GM18508 (cell line): ENCODE results near the gene CEND1.

Source experiments
- ATAC-seq: cut with Tn5 transposase; IDR thresholded peaks from one replicate; pipeline ENCODE4 v1.9.1; 2021; ENCODE audit warnings: moderate number of reproducible peaks; ENCODE audit not compliant: insufficient read depth, unreplicated experiment

The CEND1 gene

DNA sequence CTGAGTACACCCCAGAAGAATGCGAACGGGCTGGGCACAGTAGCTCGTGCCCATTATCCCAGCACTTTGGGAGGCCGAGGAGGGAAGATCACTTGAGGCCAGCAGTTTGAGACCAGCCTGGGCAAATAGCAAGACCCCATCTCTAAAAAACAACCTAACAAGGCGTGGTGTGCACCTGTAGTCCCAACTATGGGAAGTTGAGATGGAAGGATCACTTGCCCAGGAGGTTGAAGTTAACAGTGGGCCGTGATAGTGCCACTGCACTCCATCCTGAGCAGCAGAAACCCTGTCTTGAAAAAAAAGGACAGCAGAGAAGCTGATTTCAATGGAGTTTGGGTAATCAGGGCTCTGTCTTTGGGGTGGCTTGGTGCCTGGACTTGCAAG, 23.2 kb upstream of the CEND1 start:
- no peak for ATAC-seq

DNA sequence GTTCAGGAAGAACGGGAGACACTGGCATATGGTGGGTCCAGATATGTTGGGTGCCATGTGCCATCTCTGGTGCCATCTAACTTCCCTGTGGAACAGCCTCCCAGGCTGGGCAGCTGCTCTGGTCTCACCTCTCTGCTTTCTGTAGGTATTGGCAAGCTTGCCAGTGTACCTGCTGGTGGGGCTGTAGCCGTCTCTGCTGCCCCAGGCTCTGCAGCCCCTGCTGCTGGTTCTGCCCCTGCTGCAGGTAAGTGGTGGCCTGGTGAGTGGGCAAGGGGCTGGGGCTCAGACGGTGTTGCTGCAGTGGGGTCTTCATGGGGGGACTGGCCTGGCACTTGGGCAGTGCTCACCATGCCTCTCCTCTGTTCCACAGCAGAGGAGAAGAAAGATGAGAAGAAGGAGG, 22.5 kb upstream of the CEND1 start:
- ATAC-seq = no peak

DNA sequence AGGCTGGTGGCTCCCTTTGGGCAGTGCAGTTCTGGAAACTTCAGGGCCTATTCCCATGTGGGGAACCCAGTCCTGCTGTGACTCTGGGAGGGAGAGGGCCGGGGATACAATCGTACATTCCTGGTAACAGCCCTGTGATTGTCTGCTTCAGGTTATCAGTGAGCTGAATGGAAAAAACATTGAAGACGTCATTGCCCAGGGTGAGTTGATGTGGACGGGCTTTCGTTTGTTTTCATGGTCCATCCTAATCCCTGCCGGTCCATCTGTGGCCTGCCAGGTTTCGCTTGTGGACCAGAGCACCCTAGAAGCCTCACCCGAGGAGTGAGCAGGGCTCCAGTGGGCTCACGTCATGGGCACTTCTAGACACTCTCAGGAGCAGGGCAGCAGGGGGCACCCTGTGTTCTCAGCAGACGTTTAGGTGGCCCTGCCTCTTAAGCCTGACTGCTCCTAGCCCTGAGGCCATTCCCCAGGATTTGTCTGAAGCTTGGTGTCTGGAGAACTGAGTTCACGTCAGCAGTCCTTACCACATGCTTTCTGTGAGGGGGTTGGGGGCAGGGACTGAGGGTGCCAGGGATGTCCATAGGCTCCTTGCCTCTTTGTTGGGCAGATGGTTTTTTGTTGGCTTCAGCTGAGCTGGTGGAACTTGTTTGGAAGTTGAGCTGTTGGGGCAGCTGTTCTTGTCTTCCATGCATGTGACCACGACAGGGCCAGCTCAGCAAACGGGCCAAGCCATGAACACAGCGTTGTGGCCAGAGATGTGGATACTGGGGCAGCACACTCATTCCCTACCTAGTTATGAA, 21.8 kb upstream of the CEND1 start:
- ATAC-seq = no peak

DNA sequence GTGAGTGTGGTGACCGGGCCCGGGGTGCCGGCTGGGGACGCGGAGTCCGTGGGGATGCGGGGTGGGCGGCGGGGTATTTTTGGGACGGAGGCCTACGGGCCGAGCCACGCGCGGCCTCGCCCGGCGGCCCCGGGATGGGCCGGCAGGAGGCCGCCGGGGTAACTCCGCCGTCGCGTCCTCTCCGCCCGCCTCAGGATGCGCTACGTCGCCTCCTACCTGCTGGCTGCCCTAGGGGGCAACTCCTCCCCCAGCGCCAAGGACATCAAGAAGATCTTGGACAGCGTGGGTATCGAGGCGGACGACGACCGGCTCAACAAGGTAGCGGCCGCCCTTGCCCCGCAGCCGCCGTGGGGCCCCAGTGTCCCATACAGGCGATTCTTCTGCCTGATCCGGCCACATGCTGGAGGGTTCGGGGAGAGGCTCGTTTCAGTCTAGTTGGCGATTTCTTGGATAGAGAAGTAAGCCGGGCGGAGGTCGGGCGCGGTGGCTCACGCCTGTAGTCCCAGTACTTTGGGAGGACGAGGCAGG, 20.2 kb upstream of the CEND1 start:
- no peak for ATAC-seq

DNA sequence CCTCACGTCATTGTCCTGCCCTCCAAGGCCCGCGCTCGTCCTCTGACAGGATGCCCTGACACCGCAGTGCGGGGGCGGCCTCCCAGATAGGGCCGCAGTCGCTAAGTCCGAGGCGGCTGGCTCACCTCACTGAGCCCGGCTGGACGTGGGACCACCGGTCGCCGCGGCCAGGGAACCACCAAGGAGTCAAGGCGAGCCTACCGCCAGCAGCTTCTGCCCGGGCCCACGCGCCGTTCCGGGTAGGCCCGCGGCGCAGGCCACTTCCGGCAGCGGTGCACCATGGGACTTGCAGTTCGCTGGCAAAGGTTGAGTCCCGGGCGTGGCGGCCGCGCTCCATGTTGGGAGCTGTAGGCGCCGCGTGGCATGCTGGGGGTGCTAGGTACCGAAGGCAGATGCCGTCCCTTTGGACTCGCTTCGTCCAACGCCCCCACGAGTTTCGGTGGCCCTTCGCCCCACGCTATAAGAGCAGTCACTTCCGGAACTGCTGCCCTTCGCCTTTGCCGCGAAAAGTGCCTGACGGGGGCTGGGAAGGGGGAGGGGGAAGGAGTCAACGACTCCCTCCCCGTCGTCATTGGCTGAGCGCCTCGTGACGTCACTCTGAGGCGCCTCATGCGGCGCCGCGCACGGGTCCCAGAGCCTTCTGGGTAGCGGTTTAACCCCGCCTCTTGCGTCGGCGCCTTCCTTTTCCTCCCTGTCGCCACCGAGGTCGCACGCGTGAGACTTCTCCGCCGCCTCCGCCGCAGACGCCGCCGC, 19.6 kb upstream of the CEND1 start, which contains the start of gene RPLP2:
RPLP2 (plus strand) TSS at position 681 of the 753 bp plus-strand sequence. CDS start 268 bp downstream, outside the sequence.
- no peak for ATAC-seq

DNA sequence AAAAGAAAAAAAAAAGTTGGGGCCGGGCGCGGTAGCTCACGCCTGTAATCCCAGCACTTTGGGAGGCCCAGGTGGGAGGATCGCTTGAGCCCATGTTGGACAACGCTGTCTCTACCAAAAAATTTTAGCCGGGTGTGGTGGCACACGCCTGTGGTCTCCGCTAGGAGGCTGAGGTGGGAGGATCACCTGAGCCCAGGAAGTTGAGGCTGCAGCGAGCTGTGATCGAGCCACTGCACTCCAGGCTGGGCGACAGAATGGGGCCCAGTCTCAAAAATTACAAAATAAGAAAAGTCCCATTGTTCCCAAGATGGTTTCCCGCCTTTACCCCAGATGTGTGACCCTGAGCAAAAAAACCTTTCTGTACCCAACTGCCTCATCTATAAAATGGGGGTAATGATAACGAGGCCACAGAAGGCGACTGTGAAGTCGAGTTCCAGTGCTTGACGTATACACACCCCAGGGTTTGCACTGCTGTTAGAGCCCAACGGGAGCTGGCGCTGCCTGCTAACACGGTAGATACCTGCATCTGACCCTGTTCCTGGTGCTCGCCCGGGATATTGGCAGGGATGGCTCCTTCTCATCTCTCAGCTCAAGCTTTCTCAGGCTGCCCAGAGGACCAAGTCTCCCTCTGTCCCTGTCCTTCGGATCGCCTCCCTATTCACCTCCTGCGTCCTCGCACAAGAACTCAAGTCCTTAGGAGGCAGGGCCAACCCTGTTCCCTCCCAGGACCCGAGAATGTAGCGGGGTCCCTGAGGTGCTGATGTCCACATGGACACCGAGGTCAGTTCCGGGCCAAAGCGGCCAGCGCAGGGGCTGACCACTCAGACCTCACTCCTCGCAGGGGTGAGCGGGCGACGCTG, 18.8 kb upstream of the CEND1 start:
- no peak for ATAC-seq

DNA sequence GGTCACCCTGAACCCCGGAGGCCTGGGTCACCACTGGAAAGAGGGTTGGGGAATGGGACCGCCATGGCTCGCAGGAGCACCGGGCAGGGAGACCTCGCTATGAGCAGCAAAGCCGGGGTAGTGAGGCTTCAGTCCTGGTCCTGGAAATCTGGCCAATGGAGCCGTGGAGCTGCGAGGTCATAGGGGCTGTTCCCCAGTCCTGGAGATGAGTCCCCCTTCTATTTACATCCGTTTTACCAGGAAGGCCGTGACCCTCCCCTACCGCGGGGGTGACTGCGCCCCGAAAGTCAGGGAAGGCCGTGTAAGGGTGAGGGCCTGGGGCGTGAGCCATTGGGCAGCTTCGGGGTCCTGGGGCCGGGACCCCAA, 14.7 kb upstream of the CEND1 start:
- no peak for ATAC-seq

DNA sequence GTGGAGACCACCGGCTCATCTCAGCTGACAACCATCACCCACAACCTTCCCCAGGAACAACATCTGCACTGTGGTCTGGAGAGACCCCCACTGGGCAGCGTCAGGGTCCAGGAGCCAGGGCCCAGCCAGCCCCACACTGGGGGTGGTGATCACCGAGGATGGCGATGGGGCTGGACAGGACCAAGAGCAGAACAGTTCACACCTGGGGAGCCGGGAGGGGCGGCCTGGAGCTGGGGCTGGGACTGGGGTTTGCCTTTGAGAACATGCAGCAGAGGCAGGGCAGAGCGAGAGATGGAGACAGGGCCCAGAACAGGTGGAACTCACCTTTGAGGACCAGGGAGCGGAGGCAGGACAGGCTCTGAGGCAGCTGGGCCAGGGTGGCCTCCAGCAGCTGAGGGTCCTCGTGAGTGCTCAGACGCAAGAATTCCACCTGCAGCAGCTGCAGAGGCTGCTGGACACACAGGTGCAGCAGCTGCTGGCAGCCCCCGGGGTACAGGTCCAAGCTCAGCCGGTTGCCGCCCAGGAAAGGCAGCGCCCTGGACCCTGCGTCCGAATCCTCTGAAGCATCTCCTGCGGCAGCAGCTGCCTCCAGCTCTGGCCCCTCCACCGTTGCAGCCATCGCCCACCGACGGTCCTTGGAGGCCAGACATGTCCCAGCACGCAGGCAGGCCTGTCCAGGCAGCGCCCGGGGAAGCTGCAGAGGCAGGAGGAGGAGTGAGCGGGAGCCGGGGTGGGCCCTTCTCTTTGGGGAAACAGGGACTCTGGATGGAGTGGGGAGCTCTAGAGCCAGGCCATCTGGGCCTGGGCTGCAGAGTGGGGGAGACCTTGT, 14.1 kb upstream of the CEND1 start:
- no peak for ATAC-seq

DNA sequence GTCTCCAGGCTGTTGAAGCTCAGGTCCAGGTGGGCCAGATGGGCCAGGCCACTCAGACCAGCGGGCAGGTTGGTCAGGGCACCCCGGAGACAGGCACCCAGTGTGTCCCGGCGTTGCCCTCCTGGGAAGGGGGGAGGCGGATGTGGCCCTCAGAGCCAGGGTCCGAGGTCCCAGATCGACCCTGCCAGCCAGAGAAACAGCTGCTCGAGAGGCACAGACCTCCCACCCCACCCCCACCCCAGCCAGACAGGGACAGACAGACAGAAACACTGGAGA, 13.5 kb upstream of the CEND1 start:
- no peak for ATAC-seq

DNA sequence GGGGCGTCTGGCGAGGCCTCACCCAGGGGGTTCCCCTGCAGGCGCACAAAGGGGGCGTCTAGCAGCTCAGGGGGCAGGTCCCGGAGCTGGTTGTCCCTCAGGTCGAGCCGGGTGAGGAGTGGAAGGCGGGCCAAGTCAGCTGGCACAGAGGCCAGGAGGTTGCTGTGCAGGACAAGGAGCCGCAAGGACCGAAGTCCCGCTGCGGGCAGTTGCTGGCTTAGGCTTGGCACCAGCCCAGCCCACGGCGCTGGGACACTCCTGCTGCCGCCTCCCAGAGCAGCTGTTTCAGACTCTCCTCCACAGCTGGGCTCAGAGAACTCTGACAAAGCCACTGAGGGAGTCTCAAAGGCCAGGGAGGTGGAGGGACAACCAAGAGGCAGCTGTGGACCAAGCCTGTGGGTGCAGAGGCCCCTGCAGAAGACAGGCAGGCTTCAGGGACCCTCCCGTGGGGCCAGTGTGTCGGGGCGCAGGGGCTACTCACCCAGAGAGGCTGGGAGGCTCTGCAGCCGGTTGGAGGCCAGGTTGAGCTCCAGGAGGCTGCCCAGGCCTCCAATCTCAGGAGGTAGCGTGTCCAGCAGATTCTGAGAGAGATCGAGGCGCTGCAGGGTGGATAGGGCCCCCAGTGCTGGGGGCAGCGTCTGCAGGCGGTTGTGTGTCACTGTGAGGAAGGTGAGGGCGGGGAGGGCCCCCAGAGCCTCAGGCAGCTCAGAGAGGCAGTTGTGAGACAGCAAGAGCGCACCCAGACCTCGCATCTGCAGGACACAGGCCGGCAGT, 13.0 kb upstream of the CEND1 start:
- ATAC-seq = no peak

DNA sequence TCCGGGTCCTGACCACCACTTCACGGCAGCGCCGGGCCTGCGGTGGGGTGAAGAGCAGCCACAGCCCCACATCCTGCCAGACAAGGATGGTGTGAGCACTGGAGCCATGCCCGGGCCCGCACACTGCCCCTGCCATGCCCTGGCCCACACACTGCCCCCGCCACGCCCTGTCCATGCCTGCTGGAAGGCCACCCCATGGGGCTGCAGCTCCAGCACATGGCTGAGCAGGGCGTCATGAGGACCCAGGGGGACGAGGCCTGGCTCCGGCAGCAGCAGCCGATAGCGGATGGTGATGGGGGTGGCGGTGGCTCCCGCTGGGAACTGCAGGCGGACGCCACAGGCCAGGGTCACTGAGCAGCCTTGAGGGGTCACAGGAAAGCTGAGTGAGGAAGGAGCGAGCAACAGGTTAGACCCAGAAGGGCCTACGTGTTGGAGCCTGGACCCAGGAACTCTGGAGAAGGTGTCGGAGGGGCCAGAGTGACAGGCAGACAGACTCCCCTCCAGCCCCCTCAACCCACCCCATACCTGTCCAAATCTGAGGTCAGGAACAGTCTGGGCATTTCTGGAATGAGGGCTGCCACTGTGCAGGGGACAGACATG, 12.2 kb upstream of the CEND1 start:
- ATAC-seq = no peak

DNA sequence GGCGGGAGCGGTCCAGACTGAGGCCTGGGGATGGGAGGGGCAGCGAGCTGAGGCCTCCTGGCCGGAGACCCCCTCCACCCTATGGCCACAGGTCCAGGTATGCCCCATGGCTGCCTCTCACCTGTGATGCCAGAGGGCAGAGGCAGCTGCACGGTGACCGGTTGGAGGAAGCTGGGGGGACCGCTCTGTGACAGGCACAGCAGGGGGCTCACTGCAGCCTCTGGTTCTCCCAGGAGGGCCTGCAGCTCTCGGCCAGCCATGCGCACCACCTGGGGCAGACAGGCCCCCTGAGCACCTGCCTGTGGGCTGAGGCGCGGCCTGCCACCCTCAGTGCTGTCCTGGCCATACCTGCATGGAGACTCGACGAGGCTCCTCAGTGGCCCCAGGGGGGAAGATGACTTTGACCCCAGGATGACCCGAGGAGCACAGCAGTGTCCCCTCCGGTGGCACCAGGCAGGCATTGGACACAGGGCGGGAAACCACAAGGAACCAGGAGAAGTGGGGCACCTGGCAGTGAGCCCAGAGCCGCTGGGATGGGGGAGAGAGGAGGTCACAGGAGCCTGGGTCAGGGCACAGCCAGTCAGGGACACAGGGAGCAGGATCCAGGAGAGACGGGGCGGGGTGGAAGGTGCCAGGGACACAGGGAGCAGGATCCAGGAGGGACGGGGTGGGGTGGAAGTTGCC, 11.3 kb upstream of the CEND1 start:
- no peak for ATAC-seq

DNA sequence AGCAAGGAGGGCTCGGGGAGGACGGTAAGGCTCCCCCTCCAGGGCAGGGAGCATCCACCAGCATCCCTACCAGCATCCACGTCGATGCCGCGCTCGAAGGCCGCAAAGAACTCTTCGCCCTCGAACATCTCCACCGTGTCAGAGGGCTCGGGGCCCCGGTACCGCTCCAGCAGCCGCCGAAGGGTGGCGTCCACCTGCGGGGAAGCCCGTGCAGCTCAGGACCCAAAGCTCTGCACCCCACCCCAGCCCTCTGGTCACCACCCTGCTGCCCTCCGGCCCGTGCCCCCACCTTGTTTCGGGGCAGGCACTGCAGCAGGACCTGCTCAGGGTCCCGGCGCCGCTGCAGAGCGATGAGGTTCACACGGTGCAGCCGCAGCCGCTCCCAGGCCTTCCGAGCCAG, 10.6 kb upstream of the CEND1 start:
- ATAC-seq = no peak

DNA sequence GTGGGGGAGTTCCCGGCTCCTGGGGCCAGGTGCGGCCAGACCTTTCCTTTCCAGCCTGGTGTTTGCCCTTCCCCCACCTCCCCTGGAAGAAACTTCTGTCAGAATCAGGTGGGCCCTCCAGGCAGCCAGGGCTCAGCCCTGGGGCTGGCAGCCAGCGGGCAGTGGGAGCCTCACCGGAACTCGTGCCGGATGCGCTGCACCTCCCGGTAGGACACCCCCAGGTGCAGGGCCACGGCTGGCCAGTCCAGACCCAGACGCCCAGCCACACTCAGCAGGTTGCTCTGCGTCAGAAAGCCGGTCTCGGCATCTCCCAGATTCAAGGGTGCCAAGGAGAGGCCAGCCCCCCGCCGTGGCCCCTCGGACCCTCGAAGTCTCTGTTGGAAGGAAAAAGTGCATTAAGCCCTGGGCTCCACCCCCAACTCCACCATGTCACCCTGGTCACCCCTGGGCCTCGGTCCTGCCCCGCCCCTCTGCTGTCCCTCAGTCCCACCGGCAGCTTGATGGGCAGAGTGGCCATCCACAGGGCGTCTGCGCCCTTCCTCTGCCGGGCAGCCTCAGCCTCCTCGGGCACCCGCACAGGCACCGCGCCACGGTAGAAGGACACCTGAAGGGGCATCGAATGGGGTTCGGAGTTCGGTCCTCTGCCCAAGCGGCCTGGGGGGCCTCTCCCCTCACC, 9.9 kb upstream of the CEND1 start:
- ATAC-seq = no peak

DNA sequence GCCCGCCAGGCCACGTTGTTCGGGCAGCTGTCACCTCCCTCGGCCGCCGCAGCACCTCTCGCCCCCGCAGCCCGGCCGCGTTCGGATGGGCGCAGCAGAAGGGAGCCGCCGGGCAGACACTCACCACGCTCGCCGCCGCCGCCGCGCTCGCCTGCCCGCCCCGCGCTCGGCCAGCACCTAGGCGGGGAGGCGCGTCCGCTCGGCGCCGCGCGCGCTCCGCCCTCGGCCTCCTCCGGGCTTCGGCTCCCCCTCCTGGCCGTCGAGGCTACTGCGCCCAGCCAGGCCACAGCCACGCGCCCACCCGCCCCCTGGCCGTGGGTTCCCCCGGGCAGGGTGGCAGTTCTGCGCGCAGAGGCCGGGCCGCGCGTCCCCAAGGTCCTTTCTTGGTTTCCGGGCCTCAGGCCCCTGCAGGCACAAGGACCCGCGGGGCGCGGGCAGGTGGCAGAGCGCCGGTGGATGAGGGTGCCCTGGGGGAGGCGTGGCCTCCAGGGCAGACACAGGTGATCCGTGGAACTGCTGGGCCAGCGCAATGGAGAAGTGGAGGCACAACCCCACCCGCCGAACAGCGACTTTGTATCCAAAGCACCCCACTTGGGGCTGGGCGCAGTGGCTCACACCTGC, 8.3 kb upstream of the CEND1 start, which contains the start of gene SLC25A22:
SLC25A22 (minus strand) TSS at position 189 of the 621 bp plus-strand sequence. CDS start 3,275 bp downstream, outside the sequence.
- ATAC-seq = no peak

DNA sequence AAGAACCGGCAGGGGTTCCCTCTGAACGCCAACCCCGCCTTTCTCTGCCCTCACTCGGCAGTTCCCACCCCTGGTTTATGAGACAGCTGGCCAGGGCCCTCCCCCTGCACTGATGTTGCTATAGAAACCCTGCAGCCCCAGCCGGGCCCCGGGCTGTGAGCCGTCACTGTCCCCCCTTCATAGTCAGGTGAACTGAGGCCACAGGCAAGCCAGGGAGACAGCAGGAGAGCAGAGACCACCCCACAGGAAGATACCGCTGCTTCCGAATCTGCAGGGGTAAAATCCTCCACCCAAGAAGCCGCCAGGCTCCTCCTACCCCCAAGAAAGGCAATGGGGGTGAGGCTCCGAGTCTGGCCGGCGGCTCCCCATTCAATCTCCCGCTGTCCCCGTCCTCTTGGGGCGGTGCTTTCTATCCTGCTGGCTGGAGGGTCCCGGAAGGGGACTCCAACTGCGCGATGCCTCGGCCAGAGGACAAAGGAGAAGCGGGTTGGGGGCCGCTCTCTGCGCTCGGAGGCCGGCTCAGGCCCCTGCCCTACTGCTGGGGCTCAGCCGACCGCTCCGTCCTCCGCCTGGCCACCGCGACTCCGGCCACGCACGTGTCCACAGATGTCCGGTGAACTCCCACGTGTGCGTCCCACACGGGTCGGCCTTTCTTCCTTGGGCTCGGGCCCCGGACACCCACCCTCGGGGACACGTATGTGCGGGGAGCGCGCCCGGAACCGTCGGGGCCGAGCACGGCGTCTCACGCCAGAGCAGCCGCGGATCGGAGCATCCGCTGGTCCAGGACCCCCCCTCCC, 7.6 kb upstream of the CEND1 start:
- no peak for ATAC-seq
